ENCODE results near the gene ELP2.

DNA sequence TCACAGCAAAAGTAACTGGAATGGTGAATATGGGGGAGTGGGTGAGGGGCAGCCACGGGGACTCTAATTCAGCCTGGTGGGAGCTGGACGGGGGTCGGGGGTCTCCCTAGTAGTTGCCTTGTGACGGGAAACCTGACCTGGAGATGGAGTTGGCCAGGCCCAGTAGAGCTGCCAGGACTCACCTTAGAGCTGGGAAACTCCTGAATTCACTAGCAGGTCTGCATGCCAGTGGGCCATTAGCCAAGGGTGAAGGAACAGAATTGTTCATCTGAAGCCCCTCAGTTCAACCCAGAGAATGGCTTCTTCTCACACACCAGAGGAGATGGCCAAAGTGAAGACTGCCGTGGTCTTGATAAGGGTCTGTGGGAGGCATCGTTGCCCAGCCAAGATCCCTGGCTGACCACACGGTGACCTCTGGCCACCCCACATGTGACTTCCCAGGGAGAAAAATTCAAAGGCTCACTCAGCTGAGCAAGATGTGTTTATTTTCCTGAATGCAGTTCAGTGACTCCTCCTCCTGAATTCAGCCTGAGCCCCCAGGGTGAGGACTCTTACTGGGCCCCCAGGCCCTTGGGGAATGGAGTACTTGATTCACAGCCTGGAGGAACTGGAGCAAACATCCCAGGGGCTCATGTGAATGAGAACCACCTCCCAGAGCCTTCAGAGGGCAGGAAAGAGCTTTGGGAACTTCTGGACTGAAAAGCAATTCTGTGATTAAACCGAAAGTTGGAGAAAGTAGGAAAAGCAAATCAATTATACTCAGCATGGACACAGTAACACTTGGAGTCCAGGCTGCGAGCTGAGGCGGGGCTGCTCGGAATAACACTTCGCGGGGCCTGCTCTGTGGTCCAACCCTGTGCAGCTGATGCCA, 82.8 kb downstream of the ELP2 start:
- TF ChIP-seq EZH2 (IDR thresholded peaks at IDR 0.05; ENCODE audit: insufficient read depth, poor library complexity, severe bottlenecking) (no peak), EZH2phosphoT487 (IDR thresholded peaks at IDR 0.05; ENCODE audit: insufficient read depth, low read depth) (no peak)

Measured in GM23248 (cell line).